ENCODE measurements around the gene DCN. TPM values are rescaled to one million over a fixed set of nuclear protein-coding genes. Genes with fewer than 3 reads are reported as not detected.
A peak's percentile ranks its signal among the peaks of the same experiment; 100 is the strongest.

Gene DCN
- total RNA-seq, 2 donors from 2014 or later: not detected

- Mint-ChIP-seq H3K36me3 (no peaks in the 10 kb centered on the region), H3K27ac (no peak overlapping the region), H3K9me3 (no peaks in the 10 kb centered on the region)
- ATAC-seq (no peak), DNase-seq (ENCODE audit: low spot score in 2 of 2) (no peak)
Observed at GRCh38 chr12:91098941-91099340, 83.7 kb downstream of the DCN start.

- Mint-ChIP-seq H3K36me3 (no peaks in the 10 kb centered on the region), H3K9me3 (no peaks in the 10 kb centered on the region), H3K27ac (no peak overlapping the region)
- no peak for DNase-seq (ENCODE audit: low spot score in 2 of 2)
- ATAC-seq: no peak
Observed at GRCh38 chr12:91098461-91098860, 84.2 kb downstream of the DCN start.

GRCh38 chr12:91094957-91095356 is 87.7 kb downstream of the DCN start:
- ATAC-seq: no peak
- Mint-ChIP-seq H3K27ac (no peak overlapping the region), H3K36me3 (peaks cover 0 to 15% of the 10 kb centered on the region in 2 donors), H3K9me3 (peaks cover 12% of the 10 kb centered on the region in 2 donors)
- no peak for DNase-seq (ENCODE audit: low spot score in 2 of 2)

- peaks cover 16 to 20% of the 10 kb centered on the region in 2 donors for H3K9me3 Mint-ChIP-seq
- DNase-seq (ENCODE audit: low spot score in 2 of 2): no peak
- no peak overlapping the region for H3K27ac Mint-ChIP-seq
- peak in 1 of 2 donors; percentile 34 for ATAC-seq
- H3K36me3 Mint-ChIP-seq: peaks cover 0 to 23% of the 10 kb centered on the region in 2 donors
Observed at GRCh38 chr12:91094032-91094662, 88.5 kb downstream of the DCN start.

GRCh38 chr12:91093341-91093740 is 89.3 kb downstream of the DCN start:
- H3K36me3 Mint-ChIP-seq: peaks cover 0 to 24% of the 10 kb centered on the region in 2 donors
- no peak for DNase-seq (ENCODE audit: low spot score in 2 of 2)
- H3K9me3 Mint-ChIP-seq: peaks cover 24 to 28% of the 10 kb centered on the region in 2 donors

GRCh38 chr12:91091916-91092715 is 90.5 kb downstream of the DCN start:
- Mint-ChIP-seq H3K27ac (no peak overlapping the region), H3K9me3 (peaks cover 25 to 37% of the 10 kb centered on the region in 2 donors), H3K36me3 (peaks cover 0 to 24% of the 10 kb centered on the region in 2 donors)
- ATAC-seq: peak in 1 of 2 donors; percentile 39
- DNase-seq (ENCODE audit: low spot score in 2 of 2): no peak

More at GRCh38 chr12:91093341-91093740, 89.3 kb downstream of the DCN start:
- ATAC-seq: no peak
- H3K27ac Mint-ChIP-seq: no peak overlapping the region

Other genes with a start within 250 kb of the DCN start
- gene CCER1, start 227.6 kb downstream of the DCN start, total RNA-seq: not detected
- not detected for gene EPYC, start 177.8 kb downstream of the DCN start, total RNA-seq
- gene KERA, start 124.8 kb downstream of the DCN start, total RNA-seq: not detected
- gene LUM, start 71.3 kb downstream of the DCN start, total RNA-seq: not detected